Mucosa of gallbladder (tissue), 1 donor: Measurements from ENCODE around the gene LEPR. TPM values are rescaled to one million over a fixed set of nuclear protein-coding genes. Genes with fewer than 3 reads are reported as not detected.
"Not testable (repeated sequence)": the region's sequence is repeated elsewhere in the genome, so short reads cannot be mapped to it uniquely, and the experiment has no call there.

ENCODE experiments used
- DNase-seq: peaks from one replicate; pipeline ENCODE4 v3.0.0-alpha.2; 2020; ENCODE audit warnings: low spot score
- total RNA-seq: library from RNA; stranded (reverse); gene quantifications from one replicate; pipeline ENCODE4 v1.2.1, GENCODE V29; 2021
- donor health status: DM: no; HTN: no; CAD: no.

LEPR gene
- total RNA-seq, 1 donor from 2014 or later, result 13.1 TPM

DNA sequence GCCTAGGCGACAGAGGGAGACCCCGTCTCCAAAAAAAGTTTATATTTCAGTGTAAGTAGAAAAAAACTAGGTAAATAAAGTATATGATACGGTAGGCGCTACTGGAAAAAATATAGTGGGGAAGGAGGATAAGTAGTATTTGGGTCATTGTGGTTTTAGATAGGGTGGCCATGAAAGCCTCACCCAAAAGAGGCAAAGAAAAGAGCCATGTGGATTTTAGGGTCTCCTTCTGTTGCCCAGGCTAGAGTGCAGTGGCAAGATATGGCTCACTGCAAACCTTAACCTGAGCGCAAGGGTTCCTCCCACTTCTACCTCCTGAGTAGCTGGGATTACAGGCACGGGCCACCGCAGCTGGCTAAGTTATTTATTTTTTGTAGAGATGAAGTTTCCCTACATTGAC, 17.1 kb downstream of the LEPR start:
- no peak for DNase-seq

DNA sequence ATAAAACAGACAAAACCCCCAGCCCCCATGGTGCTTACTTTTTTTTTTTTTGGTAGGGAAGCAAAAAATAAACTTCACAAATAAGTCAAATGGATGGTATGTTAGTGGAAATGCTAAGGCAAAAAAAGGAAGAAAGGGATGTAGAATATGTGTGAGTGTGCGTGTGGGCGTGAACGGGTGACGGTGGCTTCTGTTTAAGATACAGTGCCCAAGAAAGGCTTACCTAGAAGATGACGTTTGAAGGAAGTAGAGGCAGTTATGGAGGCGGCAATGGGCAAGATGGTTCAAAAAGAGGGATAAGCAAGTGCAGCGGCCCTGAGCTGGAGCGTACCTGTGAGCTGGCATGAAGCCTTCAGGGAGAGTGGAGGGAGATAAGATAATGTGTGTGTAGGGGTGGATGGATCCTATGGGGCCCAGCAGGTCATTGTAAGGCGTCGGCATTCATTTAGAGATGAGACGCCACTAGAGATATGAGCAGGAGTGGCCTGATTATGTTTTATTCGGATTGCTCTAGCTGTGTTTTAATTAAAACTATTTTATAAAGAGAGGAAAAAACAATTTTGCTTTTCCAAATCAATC, 19.9 kb downstream of the LEPR start:
- no peak for DNase-seq

DNA sequence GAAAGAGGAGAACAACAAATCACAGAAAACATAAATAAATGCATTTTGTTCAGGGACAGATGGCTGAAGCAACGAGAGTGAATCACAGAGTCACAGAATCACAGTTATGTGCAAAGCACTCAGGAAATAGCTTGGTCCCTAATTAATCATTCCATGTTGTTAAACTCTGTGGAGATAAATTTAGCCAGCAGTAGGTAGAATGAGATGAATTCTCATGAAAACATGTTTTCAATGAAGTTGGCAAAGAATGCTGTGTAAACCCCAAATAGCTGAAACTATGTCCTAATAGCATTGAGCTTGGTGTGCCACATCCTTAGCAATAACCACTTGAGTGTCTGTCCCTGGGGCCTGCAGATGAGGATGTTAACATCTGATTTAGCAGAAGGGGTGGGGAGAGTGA, 20.4 kb downstream of the LEPR start:
- no peak for DNase-seq

DNA sequence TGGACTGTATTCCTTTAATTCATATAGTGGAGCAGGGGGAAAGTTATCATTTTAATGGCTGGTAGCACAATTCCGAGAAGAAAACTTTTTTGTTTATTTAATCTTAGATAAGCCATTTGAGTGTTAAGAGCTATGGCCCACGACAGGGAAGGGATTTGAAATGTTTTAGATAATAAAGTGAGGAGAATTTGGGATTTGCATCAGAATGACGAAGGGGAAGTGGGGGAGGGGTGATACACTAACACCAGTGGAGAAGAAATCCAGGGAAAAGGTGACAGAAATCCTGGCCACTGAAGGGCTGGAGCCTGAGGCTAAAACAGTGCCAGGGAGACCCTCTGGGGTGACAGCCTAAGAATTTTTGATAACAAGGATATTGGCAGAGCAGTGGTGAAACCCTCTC, 21.0 kb downstream of the LEPR start:
- DNase-seq, result no peak

DNA sequence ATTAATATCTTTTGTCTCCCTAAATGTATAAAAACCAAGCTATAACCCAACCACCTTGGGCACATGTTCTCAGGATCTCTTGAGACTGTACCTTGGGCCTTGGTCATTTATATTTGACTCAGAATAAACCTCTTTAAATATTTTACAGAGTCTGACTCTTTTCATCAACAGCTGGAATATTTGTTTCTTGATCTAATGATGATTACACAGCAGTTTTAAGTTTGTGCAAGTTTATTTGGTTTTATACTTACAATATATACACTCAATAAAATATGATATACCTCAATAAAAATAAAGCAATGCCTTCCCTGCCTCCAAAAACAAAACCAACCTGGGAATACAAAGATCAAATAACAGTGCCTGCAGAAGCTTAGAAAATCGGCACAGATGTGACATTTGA, 22.0 kb downstream of the LEPR start:
- DNase-seq, result no peak

DNA sequence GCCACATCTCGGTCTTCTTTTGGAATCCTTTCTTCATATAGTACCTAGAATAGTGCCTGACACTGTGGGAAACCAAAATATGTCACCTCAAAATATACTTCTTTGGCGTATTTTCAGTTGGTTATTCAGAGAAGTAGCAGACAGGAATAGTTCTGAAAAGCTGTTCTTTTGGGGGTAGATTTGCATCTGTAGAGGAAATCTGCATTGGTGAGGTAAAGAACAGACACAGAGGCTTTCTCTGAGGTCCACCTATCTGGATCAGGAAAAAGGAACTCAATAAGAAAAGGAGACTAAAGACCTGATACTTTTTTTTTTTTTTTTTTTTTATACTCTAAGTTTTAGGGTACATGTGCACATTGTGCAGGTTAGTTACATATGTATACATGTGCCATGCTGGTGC, 23.2 kb downstream of the LEPR start:
- no peak for DNase-seq

DNA sequence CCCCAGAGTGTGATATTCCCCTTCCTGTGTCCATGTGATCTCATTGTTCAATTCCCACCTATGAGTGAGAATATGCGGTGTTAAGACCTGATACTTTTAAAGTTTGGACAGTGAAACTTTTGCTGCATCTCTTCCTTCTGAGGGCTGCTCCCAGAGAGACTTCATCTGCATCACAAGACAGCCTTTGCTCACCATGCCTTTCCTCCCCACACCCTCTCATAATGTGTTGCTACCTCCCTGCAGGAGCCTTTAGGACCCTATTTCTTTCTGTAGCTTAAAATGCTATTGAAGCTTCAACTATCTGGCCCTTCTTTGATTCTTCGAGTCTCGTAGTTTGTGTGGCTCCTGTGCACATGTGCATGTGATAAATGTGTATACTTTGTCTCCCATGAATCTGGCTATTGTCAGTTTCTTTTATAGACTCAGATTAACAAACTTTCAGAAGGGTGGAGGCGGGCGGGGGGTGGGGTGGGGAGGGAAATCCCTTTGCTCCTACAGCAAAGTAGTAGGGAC, 23.7 kb downstream of the LEPR start:
- DNase-seq, result no peak

DNA sequence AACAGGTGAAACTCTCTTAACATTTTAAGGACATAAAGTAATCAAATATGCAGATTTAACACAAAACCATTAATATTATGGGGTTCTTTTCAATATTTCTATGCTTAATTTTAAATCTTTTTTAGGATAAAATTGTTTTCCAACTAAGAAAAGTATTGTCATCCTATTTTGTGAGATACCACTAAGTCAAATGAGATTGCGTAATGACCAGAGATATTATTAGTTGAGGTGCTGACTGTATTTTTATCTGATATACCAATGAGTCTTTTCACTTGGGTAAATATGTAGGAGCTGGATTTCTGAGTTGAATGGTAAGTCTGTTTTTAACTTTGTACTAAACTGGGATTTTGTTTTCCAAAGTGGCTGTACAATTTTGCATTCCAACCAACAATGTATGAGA, 25.4 kb downstream of the LEPR start:
- DNase-seq, result no peak

DNA sequence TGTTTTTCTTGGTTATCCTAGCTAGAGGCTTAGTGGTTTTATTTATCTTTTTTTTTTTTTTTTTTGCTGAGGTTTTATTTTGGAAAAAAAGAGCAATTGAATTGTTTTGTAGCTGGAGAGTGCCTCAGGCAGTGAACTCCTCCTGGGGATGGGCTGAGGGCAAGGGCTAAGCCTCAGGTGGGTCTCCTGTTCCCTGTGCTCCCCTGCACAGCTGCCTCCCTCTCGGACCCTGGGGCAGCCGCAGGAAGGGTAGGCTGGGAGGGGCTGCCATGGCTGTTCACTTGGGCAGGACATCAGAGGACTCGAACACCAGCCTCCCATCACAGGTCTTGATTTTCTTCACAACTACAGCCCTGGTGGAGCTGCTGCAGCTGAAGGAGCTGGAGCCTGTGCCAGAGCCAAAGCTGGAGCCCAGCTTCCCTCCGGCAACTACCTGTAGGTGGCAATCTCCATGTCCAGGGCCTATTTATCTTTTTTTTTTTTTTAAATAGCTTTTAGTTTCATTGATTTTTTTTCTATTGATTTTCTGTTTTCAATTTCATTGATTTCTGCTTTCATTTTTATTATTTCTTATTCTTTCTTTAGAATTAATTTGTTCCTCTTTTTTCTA, 28.9 kb downstream of the LEPR start:
- DNase-seq, result no peak

DNA sequence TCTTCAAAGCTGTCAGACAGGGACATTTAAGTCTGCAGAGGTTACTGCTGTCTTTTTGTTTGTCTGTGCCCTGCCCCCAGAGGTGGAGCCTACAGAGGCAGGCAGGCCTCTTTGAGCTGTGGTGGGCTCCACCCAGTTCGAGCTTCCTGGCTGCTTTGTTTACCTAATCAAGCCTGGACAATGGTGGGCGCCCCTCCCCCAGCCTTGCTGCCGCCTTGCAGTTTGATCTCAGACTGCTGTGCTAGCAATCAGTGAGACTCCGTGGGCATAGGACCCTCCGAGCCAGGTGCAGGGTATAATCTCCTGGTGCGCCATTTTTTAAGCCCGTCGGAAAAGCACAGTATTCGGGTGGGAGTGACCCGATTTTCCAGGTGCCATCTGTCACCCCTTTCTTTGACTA, 35.2 kb downstream of the LEPR start:
- DNase-seq, result not testable (repeated sequence)

DNA sequence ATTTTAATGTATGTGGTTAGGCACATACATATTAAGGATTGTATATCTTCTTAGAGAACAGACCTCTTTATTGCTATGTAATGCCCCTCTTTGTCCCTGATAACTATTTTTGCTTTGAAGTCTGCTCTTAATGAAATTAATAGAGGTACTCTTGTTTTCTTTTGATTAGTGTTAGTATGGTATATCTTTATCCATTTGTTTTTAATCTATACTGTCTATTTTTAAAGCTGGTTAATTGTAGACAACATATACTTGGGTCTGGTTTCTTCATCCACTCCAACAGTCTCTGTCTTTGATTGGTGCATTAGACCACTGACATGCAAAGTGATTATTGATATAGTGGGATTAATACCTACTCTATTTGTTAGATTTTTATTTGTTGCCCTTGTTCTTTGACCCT, 36.0 kb downstream of the LEPR start:
- DNase-seq, result no peak

DNA sequence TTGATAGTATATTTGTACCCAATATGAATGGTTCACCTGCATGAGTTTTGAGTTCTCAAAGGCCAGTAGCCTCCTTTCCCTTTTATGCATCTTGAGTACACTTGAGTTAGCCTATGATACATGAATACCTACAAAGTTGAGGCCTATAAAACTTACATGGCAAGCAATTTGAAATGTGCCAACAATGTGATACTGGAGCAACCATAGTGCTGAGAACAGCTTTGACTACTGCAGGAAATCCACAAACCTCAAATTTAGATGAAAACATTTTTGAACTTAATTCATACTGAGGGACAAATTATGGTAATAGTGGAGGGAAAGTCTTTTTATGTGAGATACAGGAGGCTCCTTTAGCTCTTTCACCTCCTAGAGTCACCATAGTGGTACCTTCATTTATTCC, 37.4 kb downstream of the LEPR start:
- DNase-seq, result no peak

DNA sequence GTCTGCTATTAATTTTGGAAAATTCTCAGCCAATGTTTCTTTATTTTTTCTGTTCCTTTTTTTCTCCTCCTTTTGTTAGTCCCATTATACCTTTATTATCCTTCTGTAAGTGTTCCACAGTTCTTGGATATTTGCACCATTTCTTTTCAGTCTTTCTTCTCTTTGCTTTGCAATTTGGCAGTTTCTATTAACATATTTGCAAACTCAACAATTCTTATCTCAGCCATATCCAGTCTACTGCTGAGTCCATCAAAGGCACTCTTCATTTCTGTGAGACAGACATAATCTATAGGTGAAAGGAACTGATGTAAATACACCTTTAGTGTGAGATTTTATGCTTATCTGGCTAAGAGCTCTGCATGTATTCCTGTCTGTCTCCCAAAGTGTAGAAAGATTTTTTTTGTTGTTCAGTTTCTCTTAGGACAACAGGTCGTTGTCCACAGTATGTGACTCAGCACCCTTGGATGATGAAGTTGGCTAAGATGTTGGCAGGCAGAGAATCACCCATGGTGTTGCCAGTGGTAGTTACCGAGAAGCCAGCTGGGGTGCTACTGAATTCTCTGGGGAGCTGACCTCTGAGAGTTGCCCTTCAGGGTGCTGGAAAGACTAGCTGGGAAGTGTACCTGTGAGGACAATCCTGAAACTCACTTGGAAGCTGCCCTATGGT, 38.4 kb downstream of the LEPR start:
- no peak for DNase-seq

DNA sequence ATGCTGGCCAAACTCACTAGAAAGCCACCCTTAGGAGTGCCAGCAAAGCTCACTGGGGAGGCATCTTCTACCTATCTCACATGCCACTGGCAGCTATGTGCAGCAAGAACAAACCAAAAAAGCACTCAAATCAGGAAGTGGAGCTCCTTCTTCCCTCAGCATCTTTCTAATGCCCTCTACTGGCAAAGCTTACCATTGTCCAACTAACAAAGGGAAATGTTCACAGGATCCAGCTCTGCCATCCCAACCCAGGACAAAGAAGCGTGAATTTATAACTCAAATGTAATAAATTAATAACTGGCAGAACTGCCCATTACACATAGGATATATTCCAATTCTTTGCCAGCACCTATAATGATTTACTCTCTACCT, 38.9 kb downstream of the LEPR start:
- DNase-seq, result no peak

DNA sequence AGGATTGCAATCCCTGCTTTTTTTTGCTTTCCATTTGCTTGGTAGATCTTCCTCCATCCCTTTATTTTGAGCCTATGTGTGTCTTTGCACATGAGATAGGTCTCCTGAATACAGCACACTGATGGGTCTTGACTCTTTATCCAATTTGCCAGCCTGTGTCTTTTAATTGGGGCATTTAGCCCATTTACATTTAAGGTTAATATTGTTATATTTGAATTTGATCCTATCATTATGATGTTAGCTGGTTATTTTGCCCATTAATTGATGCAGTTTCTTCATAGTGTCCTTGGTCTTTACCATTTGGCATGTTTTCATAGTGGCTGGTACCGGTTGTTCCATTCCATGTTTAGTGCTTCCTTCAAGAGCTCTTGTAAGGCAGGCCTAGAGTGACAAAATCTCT, 45.4 kb downstream of the LEPR start:
- not testable (repeated sequence) for DNase-seq

DNA sequence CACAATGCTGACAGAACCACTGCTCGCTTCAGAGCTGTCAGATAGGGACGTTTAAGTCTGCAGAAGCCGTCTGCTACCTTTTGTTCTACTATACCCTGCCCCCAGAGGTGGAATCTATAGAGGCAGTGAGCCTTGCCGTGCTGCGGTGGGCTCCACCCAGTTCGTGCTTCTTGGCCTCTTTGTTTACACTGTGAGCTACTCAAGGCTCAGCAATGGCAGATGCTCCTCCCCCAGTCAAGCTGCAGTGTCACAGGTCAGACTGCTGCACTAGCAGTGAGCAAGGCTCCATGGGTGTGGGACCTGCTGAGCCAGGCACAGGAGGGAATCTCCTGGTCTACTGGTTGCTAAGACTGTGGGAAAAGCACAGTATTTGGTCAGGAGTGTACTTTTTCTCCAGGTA, 47.1 kb downstream of the LEPR start:
- DNase-seq, result peak; percentile 73

DNA sequence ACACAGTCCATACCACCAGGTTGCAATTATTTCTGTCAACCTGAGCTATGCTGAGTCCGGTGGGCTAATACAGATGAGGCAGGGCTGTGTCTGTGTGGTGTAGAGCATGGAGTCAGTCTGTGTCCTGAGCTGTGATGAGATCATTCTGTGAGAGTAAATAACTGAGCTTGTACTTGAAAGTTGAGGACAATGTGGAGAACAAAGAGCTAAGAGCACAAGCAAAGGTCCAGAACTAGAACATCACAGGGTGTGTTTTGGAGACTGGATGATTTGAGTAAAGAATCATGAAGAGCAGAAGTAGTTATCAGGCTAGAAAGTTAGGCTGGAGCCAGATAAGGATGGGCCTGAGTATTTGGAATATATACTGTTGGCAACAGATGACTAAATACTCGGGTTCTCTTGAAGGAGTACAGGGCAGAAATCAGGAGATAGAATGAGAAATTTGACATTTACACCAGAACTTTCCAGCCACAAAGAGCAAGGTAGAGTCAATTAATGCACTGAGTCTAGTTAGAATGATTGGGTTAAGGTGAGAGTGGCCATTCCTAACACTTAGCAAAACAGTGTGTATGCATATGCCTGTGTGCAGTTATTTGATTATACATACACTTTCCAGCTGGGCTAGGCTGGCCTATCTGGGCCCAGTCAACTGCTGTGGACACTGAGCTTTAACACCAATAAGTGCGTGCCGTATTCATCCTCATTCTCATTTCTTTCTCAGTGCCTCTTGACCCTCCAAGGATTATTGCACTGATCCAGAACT, 48.8 kb downstream of the LEPR start:
- no peak for DNase-seq

DNA sequence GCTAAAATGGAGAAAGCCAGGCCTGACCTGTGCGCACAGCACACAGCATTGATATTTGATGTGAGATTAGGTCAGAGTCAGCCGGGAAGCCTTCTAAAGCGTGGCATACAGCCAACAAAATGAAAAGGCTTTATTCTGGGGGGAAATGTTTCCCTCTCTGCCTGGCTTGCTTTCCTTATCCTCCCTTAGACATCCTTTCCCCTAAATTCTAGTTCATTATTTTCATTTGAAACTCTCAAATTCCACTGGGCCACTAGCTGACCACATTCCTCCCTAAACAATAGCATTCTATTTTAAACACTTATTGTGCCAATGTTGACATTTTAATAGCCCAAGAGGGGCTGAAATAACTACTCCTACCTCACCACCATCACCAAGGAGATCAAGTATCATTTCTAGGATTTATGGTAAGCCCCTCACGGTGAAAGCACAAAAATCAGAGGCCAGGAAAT, 49.4 kb downstream of the LEPR start:
- DNase-seq, result no peak
